ENCODE measurements around the gene PSMB8.
A peak's percentile ranks its signal among the peaks of the same experiment; 100 is the strongest.

Gene PSMB8

GRCh38 chr6:32857156-32857891 is 13.5 kb upstream of the PSMB8 start:
- DNase-seq (ENCODE audit: low read depth in 1 of 2, low spot score in 1 of 2) = no peak

- DNase-seq (ENCODE audit: low read depth in 1 of 2, low spot score in 1 of 2) = no peak
These were observed 11.8 kb upstream of the PSMB8 start for GRCh38 chr6:32855467-32856174.

GRCh38 chr6:32854376-32855178 is 10.7 kb upstream of the PSMB8 start:
- peak in 1 of 2 donors; percentile 40 for DNase-seq (ENCODE audit: low read depth in 1 of 2, low spot score in 1 of 2)

- DNase-seq (ENCODE audit: low read depth in 1 of 2, low spot score in 1 of 2) = peak; percentile 77 to 91
These were observed 9.9 kb upstream of the PSMB8 start, which contains the start of the genes PSMB9 and TAP1 for GRCh38 chr6:32853541-32854375. Gene PSMB9 (plus strand): TSS chr6:32854192. CDS start chr6:32854230, 38 bp downstream. Gene TAP1 (minus strand): TSS chr6:32853704. CDS start chr6:32853636, 68 bp downstream.

- DNase-seq (ENCODE audit: low read depth in 1 of 2, low spot score in 1 of 2) = peak; percentile 35 to 43
These were observed 9.1 kb upstream of the PSMB8 start for GRCh38 chr6:32852844-32853540.

GRCh38 chr6:32852018-32852843 is 8.4 kb upstream of the PSMB8 start:
- no peak for DNase-seq (ENCODE audit: low read depth in 1 of 2, low spot score in 1 of 2)

GRCh38 chr6:32851025-32851424 is 7.2 kb upstream of the PSMB8 start:
- no peak for DNase-seq (ENCODE audit: low read depth in 1 of 2, low spot score in 1 of 2)

GRCh38 chr6:32849126-32849525 is 5.3 kb upstream of the PSMB8 start:
- no peak for DNase-seq (ENCODE audit: low read depth in 1 of 2, low spot score in 1 of 2)

- no peak for DNase-seq (ENCODE audit: low read depth in 1 of 2, low spot score in 1 of 2)
These were observed 3.9 kb upstream of the PSMB8 start for GRCh38 chr6:32847795-32848194.

- DNase-seq (ENCODE audit: low read depth in 1 of 2, low spot score in 1 of 2) = no peak
These were observed 3.2 kb upstream of the PSMB8 start for GRCh38 chr6:32847004-32847403.

- DNase-seq (ENCODE audit: low read depth in 1 of 2, low spot score in 1 of 2) = no peak
These were observed 1.6 kb upstream of the PSMB8 start for GRCh38 chr6:32845384-32845884.

GRCh38 chr6:32844839-32845383 is 1.1 kb upstream of the PSMB8 start:
- DNase-seq (ENCODE audit: low read depth in 1 of 2, low spot score in 1 of 2) = no peak

GRCh38 chr6:32843331-32843978 is 392 bp downstream of the PSMB8 start:
- no peak for DNase-seq (ENCODE audit: low read depth in 1 of 2, low spot score in 1 of 2)

GRCh38 chr6:32842690-32843089 is 1.2 kb downstream of the PSMB8 start:
- no peak for DNase-seq (ENCODE audit: low read depth in 1 of 2, low spot score in 1 of 2)

- no peak for DNase-seq (ENCODE audit: low read depth in 1 of 2, low spot score in 1 of 2)
These were observed 1.7 kb downstream of the PSMB8 start for GRCh38 chr6:32842021-32842650.

- DNase-seq (ENCODE audit: low read depth in 1 of 2, low spot score in 1 of 2) = no peak
These were observed 3.1 kb downstream of the PSMB8 start for GRCh38 chr6:32840604-32841246.

- DNase-seq (ENCODE audit: low read depth in 1 of 2, low spot score in 1 of 2) = no peak
These were observed 4.5 kb downstream of the PSMB8 start for GRCh38 chr6:32839356-32839755.

Data from activated T-helper 1 cell treated with anti-CD3 and anti-CD28 coated beads, Interleukin-2, amount 50 U/mL, for 16 hours (primary cell).